IMR-90 (cell line): Measurements from ENCODE around the gene CPXM2. TPM values are rescaled to one million over a fixed set of nuclear protein-coding genes. Genes with fewer than 3 reads are reported as not detected.

Experiments used
- ATAC-seq: fragments of 200-7000 bp; cut with Tn5 transposase; 2 replicates; pipeline ENCODE4 v1.9.1; 2020; ENCODE audit warnings: low read depth, mild to moderate bottlenecking, moderate library complexity
- BruUV-seq: library from RNA; stranded (reverse); fragments of 400-500 nt; replicated peaks from 2 replicates; lab custom pipeline; 2021; lab: Mats Ljungman, UMichigan
- CTCF ChIA-PET: fragments of 300-600 bp; formaldehyde crosslinking; extraction: SDS; loops from one replicate; lab custom pipeline; 2021; ENCODE audit warnings: antibody characterized with exemption; lab: Yijun Ruan, JAX
- POLR2A ChIA-PET: fragments of 300-600 bp; sonication (Branson Sonifier 250); formaldehyde crosslinking; loops from one replicate; lab custom pipeline; 2022; ENCODE audit warnings: antibody characterized with exemption; ENCODE audit not compliant: unreplicated experiment; lab: Charles Lee
- DNase-seq: peaks from one replicate; pipeline ENCODE4 v3.0.0; 2013
- H2AFZ ChIP-seq: replicated peaks from 2 replicates; pipeline ENCODE3; 2013; ENCODE audit warnings: low read length, mild to moderate bottlenecking; ENCODE audit not compliant: poor library complexity
- H2AK5ac ChIP-seq: 2 replicates; pipeline ENCODE4 v1.6.1; 2013; ENCODE audit warnings: low read depth, low read length, inconsistent platforms
- H2AK9ac ChIP-seq: replicated peaks from 2 replicates; pipeline ENCODE3; 2013; ENCODE audit warnings: mild to moderate bottlenecking, low read depth, low read length, moderate library complexity; ENCODE audit not compliant: poor library complexity
- H2BK120ac ChIP-seq: 2 replicates; pipeline ENCODE4 v1.6.1; 2013; ENCODE audit warnings: low read depth, low read length, inconsistent platforms
- H2BK15ac ChIP-seq: 3 replicates; pipeline ENCODE4 v1.6.1; 2013; ENCODE audit warnings: low read depth, low read length, inconsistent platforms
- H2BK20ac ChIP-seq: 2 replicates; pipeline ENCODE4 v1.6.1; 2013; ENCODE audit warnings: low read depth, mild to moderate bottlenecking, inconsistent platforms, low read length, moderate library complexity
- H2BK5ac ChIP-seq: 2 replicates; pipeline ENCODE4 v1.6.1; 2013; ENCODE audit warnings: mild to moderate bottlenecking, low read depth, low read length, inconsistent platforms; ENCODE audit not compliant: poor library complexity, severe bottlenecking
- H3K14ac ChIP-seq: replicated peaks from 2 replicates; pipeline ENCODE4 v1.6.1; 2013; ENCODE audit warnings: low read depth, low read length, inconsistent platforms
- H3K18ac ChIP-seq: 2 replicates; pipeline ENCODE4 v1.6.1; 2013; ENCODE audit warnings: low read depth, low read length, control low read depth
- H3K23ac ChIP-seq: 2 replicates; pipeline ENCODE4 v1.6.1; 2013; ENCODE audit warnings: low read depth, low read length, inconsistent platforms
- H3K27ac ChIP-seq: 2 replicates; pipeline ENCODE4 v1.5.1; 2013; ENCODE audit warnings: mild to moderate bottlenecking, control low read depth, low read length; ENCODE audit not compliant: insufficient read depth
- H3K27me3 ChIP-seq: 2 replicates; pipeline ENCODE4 v1.6.1; 2013; ENCODE audit warnings: low read length; ENCODE audit not compliant: control insufficient read depth, insufficient read depth
- H3K36me3 ChIP-seq: 2 replicates; pipeline ENCODE4 v1.6.1; 2013; ENCODE audit warnings: low read length, mixed read lengths; ENCODE audit not compliant: control insufficient read depth, insufficient read depth
- H3K4ac ChIP-seq: 2 replicates; pipeline ENCODE4 v1.6.1; 2013; ENCODE audit warnings: low read depth, low read length, inconsistent platforms
- H3K4me1 ChIP-seq: 2 replicates; pipeline ENCODE4 v1.6.1; 2013; ENCODE audit warnings: low read length, mixed read lengths; ENCODE audit not compliant: control insufficient read depth, insufficient read depth
- H3K4me2 ChIP-seq: 2 replicates; pipeline ENCODE4 v1.6.1; 2013; ENCODE audit warnings: low read depth, mild to moderate bottlenecking, control low read depth, low read length, moderate library complexity
- H3K4me3 ChIP-seq: 2 replicates; pipeline ENCODE4 v1.5.1; 2013; ENCODE audit warnings: low read depth, mild to moderate bottlenecking, control low read depth, low read length, moderate library complexity; ENCODE audit not compliant: insufficient read depth
- H3K56ac ChIP-seq: 2 replicates; pipeline ENCODE4 v1.6.1; 2013; ENCODE audit warnings: low read length, inconsistent platforms; ENCODE audit not compliant: insufficient read depth; ENCODE audit errors: extremely low read depth
- H3K79me1 ChIP-seq, 2 experiments: 2 replicates each; pipeline ENCODE4 v1.6.1; 2013; ENCODE audit warnings: low read length in 2 of 2, inconsistent platforms in 1 of 2, low read depth in 1 of 2
- H3K9ac ChIP-seq: 2 replicates; pipeline ENCODE4 v1.6.1; 2013; ENCODE audit warnings: low read depth, low read length, control low read depth
- H3K9me1 ChIP-seq: 2 replicates; pipeline ENCODE4 v1.6.1; 2013; ENCODE audit warnings: low read length, inconsistent platforms; ENCODE audit not compliant: insufficient read depth
- H3K9me3 ChIP-seq: 2 replicates; pipeline ENCODE4 v1.6.1; 2013; ENCODE audit warnings: low read length; ENCODE audit not compliant: control insufficient read depth, insufficient read depth
- H4K20me1 ChIP-seq: 2 replicates; pipeline ENCODE4 v1.6.1; 2013; ENCODE audit warnings: low read length, inconsistent platforms; ENCODE audit not compliant: insufficient read depth
- H4K5ac ChIP-seq: 2 replicates; pipeline ENCODE4 v1.6.1; 2013; ENCODE audit warnings: mild to moderate bottlenecking, low read depth, low read length, control low read depth
- H4K8ac ChIP-seq, 2 experiments: 2 replicates each; pipeline ENCODE4 v1.6.1; 2013; ENCODE audit warnings: low read depth in 2 of 2, low read length in 2 of 2, control low read depth in 1 of 2, inconsistent platforms in 1 of 2
- H4K91ac ChIP-seq: 2 replicates; pipeline ENCODE4 v1.6.1; 2013; ENCODE audit warnings: low read depth, low read length, inconsistent platforms; ENCODE audit not compliant: insufficient read depth
- BHLHE40 ChIP-seq: fragments of 150-350 bp; IDR thresholded peaks from 2 replicates; pipeline ENCODE4 v1.6.1; 2016; ENCODE audit warnings: mild to moderate bottlenecking, low read depth, low read length
- CEBPB ChIP-seq: IDR thresholded peaks from 2 replicates; pipeline ENCODE4 v1.6.1; 2012; ENCODE audit warnings: low read depth, low read length, improper control_type of control experiment
- CHD1 ChIP-seq: IDR thresholded peaks from 2 replicates; pipeline ENCODE4 v1.6.1; 2012; ENCODE audit warnings: low read depth, low read length, improper control_type of control experiment
- FOS ChIP-seq: fragments of 150-350 bp; IDR thresholded peaks from 2 replicates; pipeline ENCODE4 v1.6.1; 2016; ENCODE audit warnings: low read depth, low read length
- MAFK ChIP-seq: IDR thresholded peaks from 2 replicates; pipeline ENCODE4 v1.6.1; 2012; ENCODE audit warnings: low read depth, low read length, improper control_type of control experiment
- MAZ ChIP-seq: IDR thresholded peaks from 2 replicates; pipeline ENCODE4 v1.6.1; 2012; ENCODE audit warnings: low read depth, mild to moderate bottlenecking, low read length, improper control_type of control experiment, moderate library complexity, borderline replicate concordance
- MXI1 ChIP-seq: IDR thresholded peaks from 2 replicates; pipeline ENCODE4 v1.6.1; 2012; ENCODE audit warnings: low read depth, mild to moderate bottlenecking, low read length, moderate library complexity, borderline replicate concordance
- NFE2L2 ChIP-seq: fragments of 150-350 bp; IDR thresholded peaks from 2 replicates; pipeline ENCODE4 v1.6.1; 2016; ENCODE audit warnings: low read depth, mild to moderate bottlenecking, low read length
- POLR2A ChIP-seq: IDR thresholded peaks from 2 replicates; pipeline ENCODE4 v1.6.1; 2012; ENCODE audit warnings: mild to moderate bottlenecking, low read depth, low read length
- RAD21 ChIP-seq: IDR thresholded peaks from 2 replicates; pipeline ENCODE4 v1.6.1; 2012; ENCODE audit warnings: low read length, improper control_type of control experiment
- RCOR1 ChIP-seq: IDR thresholded peaks from 2 replicates; pipeline ENCODE4 v1.6.1; 2012; ENCODE audit warnings: mild to moderate bottlenecking, low read length, improper control_type of control experiment; ENCODE audit not compliant: insufficient replicate concordance
- RFX5 ChIP-seq: IDR thresholded peaks from 2 replicates; pipeline ENCODE4 v1.8.0; 2012; ENCODE audit warnings: low read depth, mild to moderate bottlenecking, low read length, moderate library complexity
- SMC3 ChIP-seq: fragments of 150-350 bp; IDR thresholded peaks from 2 replicates; pipeline ENCODE4 v1.6.1; 2016; ENCODE audit warnings: low read depth, mild to moderate bottlenecking, antibody characterized with exemption, low read length, moderate library complexity
- WGBS, 2 experiments: methylation state at CpG; one replicate each; pipeline versions ENCODE4 v1.1.5 to v1.1.7; 2013; ENCODE audit warnings: missing lambda C conversion rate in 2 of 2; ENCODE audit not compliant: insufficient read length in 1 of 2; ENCODE audit errors: extremely low coverage in 2 of 2; 5-methylcytosine and 5-hydroxymethylcytosine counted together
- dilution Hi-C: fragments of 300-500 bp; cut with HindIII; formaldehyde crosslinking; loops from one replicate; pipeline ENCODE4 v1.14.3; 2018; ENCODE audit warnings: low sequenced_read_pairs; ENCODE audit not compliant: unreplicated experiment
- in situ Hi-C: fragments of 300-500 bp; cut with MboI; formaldehyde crosslinking; loops from 3 replicates; pipeline ENCODE4 v1.14.3; 2019; ENCODE audit warnings: low sequenced_read_pairs, inconsistent platforms, mixed read lengths
- intact Hi-C: fragments of 100-400 bp; cut with micrococcal nuclease; formaldehyde crosslinking; loops from 2 replicates; pipeline ENCODE4 v1.10.0; 2022
- polyA plus RNA-seq, 3 experiments: library from polyadenylated mRNA; depleted of rRNA; stranded (reverse); fragments of >200 nt; gene quantifications; 2 replicates each; pipeline ENCODE4 v1.2.3, GENCODE V29; 2012; ENCODE audit warnings: low replicate concordance in 1 of 3
- total RNA-seq: library from RNA; depleted of rRNA; stranded (reverse); fragments of >200 nt; gene quantifications from 2 replicates; pipeline ENCODE4 v1.2.3, GENCODE V29; 2012
- TF ChIP-seq, protein P1 (sequence below): fragments of 150-350 bp; IDR thresholded peaks from 2 replicates; pipeline ENCODE4 v1.6.1; 2017; ENCODE audit warnings: mild to moderate bottlenecking, antibody characterized with exemption, low read length, low read depth
- TF ChIP-seq, protein P2 (sequence below): fragments of 150-350 bp; IDR thresholded peaks from 2 replicates; pipeline ENCODE4 v1.6.1; 2016; ENCODE audit warnings: low read depth, mild to moderate bottlenecking, low read length, moderate library complexity, borderline replicate concordance
- TF ChIP-seq, protein P3 (sequence below): conservative IDR thresholded peaks from 2 replicates; pipeline ENCODE4 v1.5.1; 2012; ENCODE audit warnings: mild to moderate bottlenecking, low read depth, low read length, improper control_type of control experiment

The CPXM2 gene
- total and polyA plus RNA-seq, 2 of the 4 experiments (the other 2 are of a cell fraction): not detected

DNA sequence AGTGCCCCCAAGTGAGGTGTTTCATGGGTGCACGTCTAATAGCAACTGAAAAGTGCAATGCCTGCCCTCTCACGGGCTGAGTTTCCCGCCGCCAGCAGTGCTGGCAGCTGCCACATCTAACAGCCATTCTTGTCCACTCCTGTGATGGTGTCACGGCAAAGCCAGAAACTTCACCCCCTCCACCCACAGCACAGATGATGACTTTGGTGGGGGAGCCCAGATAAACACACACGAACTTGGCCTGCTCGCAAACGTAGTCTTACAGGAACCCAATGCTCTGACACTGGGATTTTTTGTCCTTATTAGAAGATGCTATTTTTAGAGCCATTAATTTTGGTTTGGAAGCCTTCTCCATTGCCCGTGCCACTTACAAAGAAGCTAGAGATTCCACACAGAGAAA lies 26.7 kb downstream of the CPXM2 start:
- Histone ChIP-seq H4K8ac (no peak overlapping the region), H4K20me1 (no peaks in the 10 kb centered on the region), H3K27ac (no peak overlapping the region), H2BK15ac (no peak overlapping the region), H2BK20ac (no peak overlapping the region), H3K79me1 (no peaks in the 10 kb centered on the region), H3K18ac (no peak overlapping the region), H3K56ac (no peak overlapping the region), H3K14ac (no peak overlapping the region), H3K4me2 (no peak overlapping the region), H3K4me1 (no peaks in the 10 kb centered on the region), H4K91ac (no peak overlapping the region), H3K9me3 (peaks cover 36% of the 10 kb centered on the region), H3K36me3 (no peaks in the 10 kb centered on the region), H3K4ac (no peak overlapping the region), H2AK9ac (no peak overlapping the region), H4K5ac (no peak overlapping the region), H3K23ac (no peak overlapping the region), H3K27me3 (no peaks in the 10 kb centered on the region), H3K9ac (no peak overlapping the region), H3K4me3 (no peak overlapping the region), H3K9me1 (no peaks in the 10 kb centered on the region), H2AK5ac (no peak overlapping the region), H2BK5ac (no peak overlapping the region), H2BK120ac (no peak overlapping the region), H2AFZ (no peak overlapping the region)
- ATAC-seq (no peak), DNase-seq (no peak)
- no CpG with 5 or more reads among the region's 9 CpGs for WGBS, 2 experiments
- in situ Hi-C loops (no loop called here), dilution Hi-C loops (no loop called here), intact Hi-C loops (no loop called here)
- CTCF ChIA-PET: no interaction called here
- TF ChIP-seq CHD1 (no peak), BHLHE40 (no peak), RCOR1 (no peak), CEBPB (no peak), MXI1 (no peak), POLR2A (no peak), NFE2L2 (no peak), RFX5 (no peak), RAD21 (no peak), MAZ (no peak), SMC3 (no peak), FOS (no peak), MAFK (no peak)
- TF ChIP-seq, protein P1, sequence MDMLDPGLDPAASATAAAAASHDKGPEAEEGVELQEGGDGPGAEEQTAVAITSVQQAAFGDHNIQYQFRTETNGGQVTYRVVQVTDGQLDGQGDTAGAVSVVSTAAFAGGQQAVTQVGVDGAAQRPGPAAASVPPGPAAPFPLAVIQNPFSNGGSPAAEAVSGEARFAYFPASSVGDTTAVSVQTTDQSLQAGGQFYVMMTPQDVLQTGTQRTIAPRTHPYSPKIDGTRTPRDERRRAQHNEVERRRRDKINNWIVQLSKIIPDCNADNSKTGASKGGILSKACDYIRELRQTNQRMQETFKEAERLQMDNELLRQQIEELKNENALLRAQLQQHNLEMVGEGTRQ: no peak
- TF ChIP-seq, protein P2, sequence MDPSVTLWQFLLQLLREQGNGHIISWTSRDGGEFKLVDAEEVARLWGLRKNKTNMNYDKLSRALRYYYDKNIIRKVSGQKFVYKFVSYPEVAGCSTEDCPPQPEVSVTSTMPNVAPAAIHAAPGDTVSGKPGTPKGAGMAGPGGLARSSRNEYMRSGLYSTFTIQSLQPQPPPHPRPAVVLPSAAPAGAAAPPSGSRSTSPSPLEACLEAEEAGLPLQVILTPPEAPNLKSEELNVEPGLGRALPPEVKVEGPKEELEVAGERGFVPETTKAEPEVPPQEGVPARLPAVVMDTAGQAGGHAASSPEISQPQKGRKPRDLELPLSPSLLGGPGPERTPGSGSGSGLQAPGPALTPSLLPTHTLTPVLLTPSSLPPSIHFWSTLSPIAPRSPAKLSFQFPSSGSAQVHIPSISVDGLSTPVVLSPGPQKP: no peak
- TF ChIP-seq, protein P3, sequence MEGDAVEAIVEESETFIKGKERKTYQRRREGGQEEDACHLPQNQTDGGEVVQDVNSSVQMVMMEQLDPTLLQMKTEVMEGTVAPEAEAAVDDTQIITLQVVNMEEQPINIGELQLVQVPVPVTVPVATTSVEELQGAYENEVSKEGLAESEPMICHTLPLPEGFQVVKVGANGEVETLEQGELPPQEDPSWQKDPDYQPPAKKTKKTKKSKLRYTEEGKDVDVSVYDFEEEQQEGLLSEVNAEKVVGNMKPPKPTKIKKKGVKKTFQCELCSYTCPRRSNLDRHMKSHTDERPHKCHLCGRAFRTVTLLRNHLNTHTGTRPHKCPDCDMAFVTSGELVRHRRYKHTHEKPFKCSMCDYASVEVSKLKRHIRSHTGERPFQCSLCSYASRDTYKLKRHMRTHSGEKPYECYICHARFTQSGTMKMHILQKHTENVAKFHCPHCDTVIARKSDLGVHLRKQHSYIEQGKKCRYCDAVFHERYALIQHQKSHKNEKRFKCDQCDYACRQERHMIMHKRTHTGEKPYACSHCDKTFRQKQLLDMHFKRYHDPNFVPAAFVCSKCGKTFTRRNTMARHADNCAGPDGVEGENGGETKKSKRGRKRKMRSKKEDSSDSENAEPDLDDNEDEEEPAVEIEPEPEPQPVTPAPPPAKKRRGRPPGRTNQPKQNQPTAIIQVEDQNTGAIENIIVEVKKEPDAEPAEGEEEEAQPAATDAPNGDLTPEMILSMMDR: no peak
- POLR2A ChIA-PET: no interaction called here
- BruUV-seq: no TSS peak
